ENCODE data around the gene GPRASP1. TPM values are rescaled to one million over a fixed set of nuclear protein-coding genes. Genes with fewer than 3 reads are reported as not detected.
"Not testable (repeated sequence)": the region's sequence is repeated elsewhere in the genome, so short reads cannot be mapped to it uniquely, and the experiment has no call there.

Gene GPRASP1
- total RNA-seq, 1 experiment from 2014 or later = 1.1 TPM

- CTCF ChIA-PET; H3K27me3 ChIP-seq (ENCODE audit: insufficient read depth, low read length); H3K9me2 ChIP-seq (ENCODE audit: insufficient read depth); H4K20me1 ChIP-seq (ENCODE audit: insufficient read depth); H3K79me2 ChIP-seq (ENCODE audit: insufficient read depth, low read length); H3K4me2 ChIP-seq (ENCODE audit: low read length); RAD21 ChIA-PET (ENCODE audit: low non-redundant PET in 1 of 2, low total read pairs in 2 of 2, uncharacterized antibody in 2 of 2, unreplicated experiment in 2 of 2); intact Hi-C loops (cut with micrococcal nuclease); ATAC-seq; DNase-seq (ENCODE audit: low read depth, low spot score); BruUV-seq (replicated peaks); POLR2A ChIA-PET; H3K4me3 ChIP-seq (replicated peaks in 1 of 2; ENCODE audit: low read depth in 1 of 2, low read length in 2 of 2); H3K9me3 ChIP-seq (ENCODE audit: control insufficient read depth in 1 of 2, insufficient read depth in 1 of 2, low read depth in 1 of 2, low read length in 2 of 2); H3K36me3 ChIP-seq (ENCODE audit: control insufficient read depth in 1 of 2, insufficient read depth in 2 of 2, low read length in 2 of 2); H3K4me1 ChIP-seq (ENCODE audit: control insufficient read depth in 1 of 2, insufficient read depth in 2 of 2, low read length in 2 of 2); H3K27ac ChIP-seq (ENCODE audit: low read depth, low read length); H2AFZ ChIP-seq (ENCODE audit: low read depth, low read length, poor library complexity, severe bottlenecking); H3K9ac ChIP-seq (ENCODE audit: low read length): not testable (repeated sequence)
Measured at GRCh38 chrX:102677479-102677878, 26.2 kb downstream of the GPRASP1 start.

GRCh38 chrX:102684772-102685520 lies 33.7 kb downstream of the GPRASP1 start:
- no TSS peak for BruUV-seq (replicated peaks)
- no peak overlapping the region for H3K27ac ChIP-seq (ENCODE audit: low read depth, low read length)
- ATAC-seq (no peak), DNase-seq (ENCODE audit: low read depth, low spot score) (no peak)
- no peaks in the 10 kb centered on the region for H3K9me2 ChIP-seq (ENCODE audit: insufficient read depth)
- ChIA-PET RAD21 (ENCODE audit: low non-redundant PET in 1 of 2, low total read pairs in 2 of 2, uncharacterized antibody in 2 of 2, unreplicated experiment in 2 of 2) (no interaction called here), POLR2A (no interaction called here), CTCF (no interaction called here)
- H3K4me2 ChIP-seq (ENCODE audit: low read length) = no peak overlapping the region
- TF ChIP-seq, protein P1, sequence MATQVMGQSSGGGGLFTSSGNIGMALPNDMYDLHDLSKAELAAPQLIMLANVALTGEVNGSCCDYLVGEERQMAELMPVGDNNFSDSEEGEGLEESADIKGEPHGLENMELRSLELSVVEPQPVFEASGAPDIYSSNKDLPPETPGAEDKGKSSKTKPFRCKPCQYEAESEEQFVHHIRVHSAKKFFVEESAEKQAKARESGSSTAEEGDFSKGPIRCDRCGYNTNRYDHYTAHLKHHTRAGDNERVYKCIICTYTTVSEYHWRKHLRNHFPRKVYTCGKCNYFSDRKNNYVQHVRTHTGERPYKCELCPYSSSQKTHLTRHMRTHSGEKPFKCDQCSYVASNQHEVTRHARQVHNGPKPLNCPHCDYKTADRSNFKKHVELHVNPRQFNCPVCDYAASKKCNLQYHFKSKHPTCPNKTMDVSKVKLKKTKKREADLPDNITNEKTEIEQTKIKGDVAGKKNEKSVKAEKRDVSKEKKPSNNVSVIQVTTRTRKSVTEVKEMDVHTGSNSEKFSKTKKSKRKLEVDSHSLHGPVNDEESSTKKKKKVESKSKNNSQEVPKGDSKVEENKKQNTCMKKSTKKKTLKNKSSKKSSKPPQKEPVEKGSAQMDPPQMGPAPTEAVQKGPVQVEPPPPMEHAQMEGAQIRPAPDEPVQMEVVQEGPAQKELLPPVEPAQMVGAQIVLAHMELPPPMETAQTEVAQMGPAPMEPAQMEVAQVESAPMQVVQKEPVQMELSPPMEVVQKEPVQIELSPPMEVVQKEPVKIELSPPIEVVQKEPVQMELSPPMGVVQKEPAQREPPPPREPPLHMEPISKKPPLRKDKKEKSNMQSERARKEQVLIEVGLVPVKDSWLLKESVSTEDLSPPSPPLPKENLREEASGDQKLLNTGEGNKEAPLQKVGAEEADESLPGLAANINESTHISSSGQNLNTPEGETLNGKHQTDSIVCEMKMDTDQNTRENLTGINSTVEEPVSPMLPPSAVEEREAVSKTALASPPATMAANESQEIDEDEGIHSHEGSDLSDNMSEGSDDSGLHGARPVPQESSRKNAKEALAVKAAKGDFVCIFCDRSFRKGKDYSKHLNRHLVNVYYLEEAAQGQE (IDR thresholded peaks at IDR 0.05; ENCODE audit: low read depth) = no peak
- TF ChIP-seq ZBTB33 (IDR thresholded peaks at IDR 0.05; ENCODE audit: extremely low read depth, insufficient replicate concordance, low read length) = no peak
- TF ChIP-seq TCF7L2 (IDR thresholded peaks at IDR 0.05; ENCODE audit: borderline replicate concordance, extremely low read depth, insufficient read depth, insufficient read length) = no peak
- no peak for TF ChIP-seq RAD21 (IDR thresholded peaks at IDR 0.05; ENCODE audit: low read depth)
- TF ChIP-seq SIN3A (IDR thresholded peaks at IDR 0.05; ENCODE audit: low read depth) = no peak
- no peak overlapping the region for H2AFZ ChIP-seq (ENCODE audit: low read depth, low read length, poor library complexity, severe bottlenecking)
- no peak overlapping the region for H3K4me3 ChIP-seq (replicated peaks in 1 of 2; ENCODE audit: low read depth in 1 of 2, low read length in 2 of 2)
- no peaks in the 10 kb centered on the region for H3K79me2 ChIP-seq (ENCODE audit: insufficient read depth, low read length)
- no peaks in the 10 kb centered on the region for H3K9me3 ChIP-seq (ENCODE audit: control insufficient read depth in 1 of 2, insufficient read depth in 1 of 2, low read depth in 1 of 2, low read length in 2 of 2)
- no peak overlapping the region for H3K9ac ChIP-seq (ENCODE audit: low read length)
- H3K36me3 ChIP-seq (ENCODE audit: control insufficient read depth in 1 of 2, insufficient read depth in 2 of 2, low read length in 2 of 2) = no peaks in the 10 kb centered on the region
- H4K20me1 ChIP-seq (ENCODE audit: insufficient read depth) = no peaks in the 10 kb centered on the region
- no peaks in the 10 kb centered on the region for H3K4me1 ChIP-seq (ENCODE audit: control insufficient read depth in 1 of 2, insufficient read depth in 2 of 2, low read length in 2 of 2)
- intact Hi-C loops (cut with micrococcal nuclease) = no loop called here
- H3K27me3 ChIP-seq (ENCODE audit: insufficient read depth, low read length) = no peaks in the 10 kb centered on the region

Data from HCT116 (cell line).